Activated B cell treated with CpG ODN at 0.5 μM for 24 hours (primary cell): ENCODE data around the gene TTBK1. TPM values are rescaled to one million over a fixed set of nuclear protein-coding genes. Genes with fewer than 3 reads are reported as not detected.

ENCODE experiments used
- ATAC-seq: fragments of 200-7000 bp; cut with Tn5 transposase; one replicate; pipeline ENCODE4 v1.10.0; 2021; ENCODE audit warnings: low read depth, mild to moderate bottlenecking, moderate library complexity
- CTCF ChIA-PET: fragments of 350-600 bp; sonication (Branson Sonifier 250); formaldehyde crosslinking; loops from one replicate; lab custom pipeline; 2021; ENCODE audit warnings: antibody characterized with exemption; lab: Charles Lee
- POLR2A ChIA-PET: fragments of 350-600 bp; sonication (Branson Sonifier 250); formaldehyde crosslinking; loops from one replicate; lab custom pipeline; 2021; ENCODE audit warnings: antibody characterized with exemption; lab: Charles Lee
- DNase-seq: peaks from one replicate; pipeline ENCODE4 v3.0.0; 2022
- H3K27ac Mint-ChIP-seq: one replicate; pipeline ENCODE4 v1.8.0; 2020; ENCODE audit warnings: mixed read lengths
- H3K27me3 Mint-ChIP-seq: one replicate; pipeline ENCODE4 v1.8.0; 2021; ENCODE audit warnings: mixed read lengths
- H3K36me3 Mint-ChIP-seq: one replicate; pipeline ENCODE4 v1.8.0; 2021; ENCODE audit warnings: low read depth, mixed read lengths
- H3K4me1 Mint-ChIP-seq: one replicate; pipeline ENCODE4 v1.8.0; 2021; ENCODE audit warnings: mixed read lengths
- H3K4me3 Mint-ChIP-seq: one replicate; pipeline ENCODE4 v1.8.0; 2020; ENCODE audit warnings: mild to moderate bottlenecking, mixed read lengths
- H3K9me3 Mint-ChIP-seq: one replicate; pipeline ENCODE4 v1.8.0; 2020; ENCODE audit warnings: mixed read lengths
- CTCF ChIP-seq: fragments of 200-600 bp; IDR thresholded peaks from one replicate; pipeline ENCODE4 v1.8.0; 2022; ENCODE audit warnings: antibody characterized with exemption, mild to moderate bottlenecking
- intact Hi-C: fragments of 100-400 bp; cut with micrococcal nuclease; formaldehyde crosslinking; loops from one replicate; pipeline ENCODE4 v1.15.1; 2024
- total RNA-seq: library from RNA; stranded (reverse); gene quantifications from 2 replicates; pipeline ENCODE4 v1.2.3, GENCODE V29; 2022

TTBK1 gene
- total RNA-seq, 1 donor from 2014 or later = 0.13 TPM

DNA sequence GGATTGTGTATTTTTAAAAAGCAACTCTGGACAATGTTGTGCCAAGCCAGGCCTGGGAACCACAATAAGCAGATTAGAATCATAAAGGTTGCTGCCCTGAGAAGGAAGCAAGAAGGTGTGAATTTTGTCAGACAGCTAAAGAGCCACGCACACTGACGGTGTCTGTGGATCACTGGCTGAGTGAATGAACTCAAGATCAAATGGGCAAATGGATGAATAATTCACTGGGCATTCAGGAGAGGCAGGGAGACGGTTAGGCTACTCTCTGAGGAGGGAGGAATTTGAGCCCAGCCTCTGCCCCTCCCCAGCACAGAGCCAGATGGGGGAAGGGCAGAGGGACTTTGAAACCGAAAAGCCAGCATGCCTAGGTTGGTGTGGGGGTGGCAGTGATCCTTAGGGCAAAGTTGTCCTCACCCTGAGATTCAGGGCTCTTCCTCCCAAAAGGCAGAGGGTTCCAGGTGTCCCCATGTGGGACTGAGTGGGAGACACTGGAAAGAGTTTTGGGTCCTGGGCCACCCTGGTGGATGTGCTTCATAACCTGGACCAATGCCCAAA, 35.3 kb downstream of the TTBK1 start:
- intact Hi-C loops = no loop called here
- no peaks in the 10 kb centered on the region for H3K9me3 Mint-ChIP-seq
- H3K4me1 Mint-ChIP-seq = peaks cover 20% of the 10 kb centered on the region
- DNase-seq (no peak), ATAC-seq (no peak)
- CTCF ChIA-PET = no interaction called here
- TF ChIP-seq CTCF = no peak
- peaks cover 2% of the 10 kb centered on the region for H3K36me3 Mint-ChIP-seq
- H3K27me3 Mint-ChIP-seq = peaks cover 36% of the 10 kb centered on the region
- no peak overlapping the region for H3K4me3 Mint-ChIP-seq
- POLR2A ChIA-PET = interaction anchor here (0.6 kb wide), 1 partner anchor 146 kb away, joined by 4 read pairs; no protein-coding TSS in a partner anchor
- no peak overlapping the region for H3K27ac Mint-ChIP-seq

GRCh38 chr6:43280234-43280633, 37.0 kb downstream of the TTBK1 start:
- H3K36me3 Mint-ChIP-seq = peaks cover 2% of the 10 kb centered on the region
- intact Hi-C loops = no loop called here
- peaks cover 12% of the 10 kb centered on the region for H3K4me1 Mint-ChIP-seq
- no peak overlapping the region for H3K4me3 Mint-ChIP-seq
- ChIA-PET POLR2A (no interaction called here), CTCF (no interaction called here)
- no peak for TF ChIP-seq CTCF
- DNase-seq (no peak), ATAC-seq (no peak)
- H3K9me3 Mint-ChIP-seq = no peaks in the 10 kb centered on the region
- H3K27ac Mint-ChIP-seq = no peak overlapping the region
- peaks cover 37% of the 10 kb centered on the region for H3K27me3 Mint-ChIP-seq

- intact Hi-C loops = no loop called here
- Mint-ChIP-seq H3K9me3 (no peaks in the 10 kb centered on the region), H3K4me1 (peaks cover 5% of the 10 kb centered on the region), H3K27me3 (peaks cover 45% of the 10 kb centered on the region), H3K36me3 (no peaks in the 10 kb centered on the region), H3K27ac (no peak overlapping the region), H3K4me3 (no peak overlapping the region)
- DNase-seq (no peak), ATAC-seq (no peak)
- CTCF ChIA-PET = no interaction called here
- no peak for TF ChIP-seq CTCF
- POLR2A ChIA-PET = no interaction called here
These were observed 38.8 kb downstream of the TTBK1 start for GRCh38 chr6:43282060-43282459.

- TF ChIP-seq CTCF = no peak
- peaks cover 42% of the 10 kb centered on the region for H3K27me3 Mint-ChIP-seq
- POLR2A ChIA-PET = no interaction called here
- H3K4me1 Mint-ChIP-seq = peaks cover 7% of the 10 kb centered on the region
- CTCF ChIA-PET = no interaction called here
- ATAC-seq = no peak
- no peaks in the 10 kb centered on the region for H3K9me3 Mint-ChIP-seq
- intact Hi-C loops = no loop called here
- H3K27ac Mint-ChIP-seq = no peak overlapping the region
- no peak for DNase-seq
- H3K36me3 Mint-ChIP-seq = no peaks in the 10 kb centered on the region
- H3K4me3 Mint-ChIP-seq = no peak overlapping the region
These were observed 39.6 kb downstream of the TTBK1 start for GRCh38 chr6:43282636-43283513.

- intact Hi-C loops = no loop called here
- DNase-seq (no peak), ATAC-seq (no peak)
- CTCF ChIA-PET = no interaction called here
- Mint-ChIP-seq H3K4me3 (no peak overlapping the region), H3K36me3 (no peaks in the 10 kb centered on the region), H3K4me1 (peaks cover 7% of the 10 kb centered on the region), H3K9me3 (no peaks in the 10 kb centered on the region), H3K27ac (no peak overlapping the region), H3K27me3 (peaks cover 39% of the 10 kb centered on the region)
- TF ChIP-seq CTCF = no peak
- POLR2A ChIA-PET = no interaction called here
These were observed 40.2 kb downstream of the TTBK1 start for GRCh38 chr6:43283514-43283901.
